ENCODE measurements around the gene DEAF1. TPM values are rescaled to one million over a fixed set of nuclear protein-coding genes. Genes with fewer than 3 reads are reported as not detected.

Gene DEAF1
- total and polyA plus RNA-seq, 2 of the 13 experiments (the other 11 are each of a cell fraction or from before 2014, with no cell fraction given), result 22.3 to 29.6 TPM

DNA sequence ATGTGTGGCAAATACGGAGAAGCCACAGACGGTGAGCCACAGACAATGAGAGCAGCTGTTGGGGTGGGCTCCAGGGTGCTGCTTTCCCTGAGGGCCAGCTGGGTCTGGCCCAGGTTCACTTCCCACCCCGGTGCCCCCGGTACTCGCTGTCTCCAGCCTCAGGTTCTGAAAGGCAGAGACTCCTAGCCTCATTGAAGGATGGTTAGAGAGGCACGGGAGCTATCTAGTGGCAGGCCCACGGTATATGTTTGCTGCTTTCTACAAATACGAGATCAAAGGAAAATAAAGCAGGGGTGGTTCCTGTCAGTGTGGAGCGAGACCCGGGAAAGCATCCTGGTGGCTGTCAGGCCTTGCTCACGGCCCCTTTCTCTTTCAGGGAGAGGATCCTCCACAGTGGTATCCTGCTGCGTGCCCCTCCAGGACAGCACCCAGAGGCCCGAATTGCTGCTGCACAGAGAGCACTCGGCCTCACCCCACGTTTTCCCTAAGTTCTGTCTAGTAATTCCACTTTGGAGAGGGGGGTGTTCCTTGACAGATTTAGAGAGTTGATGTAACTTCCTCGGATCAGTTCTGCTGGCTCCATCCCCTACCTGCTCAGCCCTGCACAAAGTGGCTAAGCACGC is 3.6 kb upstream of the DEAF1 start (continued):
- TF ChIP-seq ZNF598 (CRISPR knock-in tag; IDR thresholded peaks at IDR 0.05; ENCODE audit: borderline replicate concordance), result no peak
- no peak for TF ChIP-seq MXI1 (IDR thresholded peaks at IDR 0.05; ENCODE audit: borderline replicate concordance, low read depth, low read length)
- no peak for TF ChIP-seq CENPX (CRISPR knock-in tag; IDR thresholded peaks at IDR 0.05)
- TF ChIP-seq MLLT10 (CRISPR knock-in tag; IDR thresholded peaks at IDR 0.05), result no peak
- no peak for TF ChIP-seq ZNF260 (CRISPR knock-in tag; IDR thresholded peaks at IDR 0.05; ENCODE audit: borderline replicate concordance, low read depth)
- TF ChIP-seq ZNF773 (CRISPR knock-in tag; IDR thresholded peaks at IDR 0.05; ENCODE audit: borderline replicate concordance), result no peak
- no peak for TF ChIP-seq SIN3A (IDR thresholded peaks at IDR 0.05; ENCODE audit: borderline replicate concordance, low read depth, low read length)
- TF ChIP-seq RFX5 (IDR thresholded peaks at IDR 0.05; ENCODE audit: low read depth, low read length), result no peak
- no peak for TF ChIP-seq ZNF768 (CRISPR knock-in tag; IDR thresholded peaks at IDR 0.05)
- TF ChIP-seq RFXAP (CRISPR knock-in tag; IDR thresholded peaks at IDR 0.05; ENCODE audit: borderline replicate concordance), result no peak
- TF ChIP-seq, protein P1, sequence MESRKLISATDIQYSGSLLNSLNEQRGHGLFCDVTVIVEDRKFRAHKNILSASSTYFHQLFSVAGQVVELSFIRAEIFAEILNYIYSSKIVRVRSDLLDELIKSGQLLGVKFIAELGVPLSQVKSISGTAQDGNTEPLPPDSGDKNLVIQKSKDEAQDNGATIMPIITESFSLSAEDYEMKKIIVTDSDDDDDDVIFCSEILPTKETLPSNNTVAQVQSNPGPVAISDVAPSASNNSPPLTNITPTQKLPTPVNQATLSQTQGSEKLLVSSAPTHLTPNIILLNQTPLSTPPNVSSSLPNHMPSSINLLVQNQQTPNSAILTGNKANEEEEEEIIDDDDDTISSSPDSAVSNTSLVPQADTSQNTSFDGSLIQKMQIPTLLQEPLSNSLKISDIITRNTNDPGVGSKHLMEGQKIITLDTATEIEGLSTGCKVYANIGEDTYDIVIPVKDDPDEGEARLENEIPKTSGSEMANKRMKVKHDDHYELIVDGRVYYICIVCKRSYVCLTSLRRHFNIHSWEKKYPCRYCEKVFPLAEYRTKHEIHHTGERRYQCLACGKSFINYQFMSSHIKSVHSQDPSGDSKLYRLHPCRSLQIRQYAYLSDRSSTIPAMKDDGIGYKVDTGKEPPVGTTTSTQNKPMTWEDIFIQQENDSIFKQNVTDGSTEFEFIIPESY (CRISPR knock-in tag; IDR thresholded peaks at IDR 0.05), result no peak
- TF ChIP-seq HNF4A (CRISPR knock-in tag; IDR thresholded peaks at IDR 0.05), result no peak
- TF ChIP-seq ERF (CRISPR knock-in tag; IDR thresholded peaks at IDR 0.05), result no peak
- TF ChIP-seq HDAC1 (CRISPR knock-in tag; IDR thresholded peaks at IDR 0.05), result no peak
- no peak for TF ChIP-seq CBX5 (CRISPR knock-in tag; IDR thresholded peaks at IDR 0.05; ENCODE audit: borderline replicate concordance)
- no peak for TF ChIP-seq KAT8 (CRISPR knock-in tag; IDR thresholded peaks at IDR 0.05)
- TF ChIP-seq ZUFSP (CRISPR knock-in tag; IDR thresholded peaks at IDR 0.05; ENCODE audit: borderline replicate concordance), result no peak
- TF ChIP-seq CBX1 (IDR thresholded peaks at IDR 0.05; ENCODE audit: low read depth), result no peak
- no peak for TF ChIP-seq FOXA3 (CRISPR knock-in tag; IDR thresholded peaks at IDR 0.05)
- no peak for TF ChIP-seq ZSCAN9 (CRISPR knock-in tag; IDR thresholded peaks at IDR 0.05; ENCODE audit: borderline replicate concordance)
- no peak for TF ChIP-seq ZSCAN21 (CRISPR knock-in tag; IDR thresholded peaks at IDR 0.05; ENCODE audit: borderline replicate concordance)
- TF ChIP-seq ELK4 (CRISPR knock-in tag; IDR thresholded peaks at IDR 0.05; ENCODE audit: borderline replicate concordance), result no peak
